Rectal smooth muscle tissue (tissue), 1 donor: ENCODE measurements around the gene SH3TC2.

ENCODE experiments used
- H3K27ac ChIP-seq: one replicate; pipeline ENCODE4 v1.7.0; 2013; ENCODE audit warnings: low read depth, low read length, inconsistent platforms
- H3K27me3 ChIP-seq: one replicate; pipeline ENCODE4 v1.7.0; 2013; ENCODE audit warnings: low read length; ENCODE audit not compliant: control insufficient read depth, insufficient read depth
- H3K36me3 ChIP-seq: one replicate; pipeline ENCODE4 v1.7.0; 2013; ENCODE audit warnings: low read length; ENCODE audit not compliant: control insufficient read depth, insufficient read depth
- H3K4me1 ChIP-seq: one replicate; pipeline ENCODE4 v1.7.0; 2013; ENCODE audit warnings: low read length; ENCODE audit not compliant: control insufficient read depth, insufficient read depth
- H3K4me3 ChIP-seq: one replicate; pipeline ENCODE4 v1.7.0; 2013; ENCODE audit warnings: low read length
- H3K9ac ChIP-seq: one replicate; pipeline ENCODE4 v1.7.0; 2013; ENCODE audit warnings: low read length

The SH3TC2 gene

GRCh38 chr5:149063017-149063687 is at the start of gene SH3TC2:
TSS of gene SH3TC2 (minus strand) at chr5:149063062. CDS start at chr5:149063022, 40 bp downstream.
- H3K27ac ChIP-seq: no peak within 1 kb of the TSS
- H3K9ac ChIP-seq: no peak within 1 kb of the TSS
- H3K27me3 ChIP-seq: no peaks in the 10 kb centered on the region
- H3K36me3 ChIP-seq: no peaks in the 10 kb centered on the region
- H3K4me1 ChIP-seq: no peaks in the 10 kb centered on the region
- no peak within 1 kb of the TSS for H3K4me3 ChIP-seq

- no peak overlapping the region for H3K4me3 ChIP-seq
- H3K9ac ChIP-seq: no peak overlapping the region
- no peaks in the 10 kb centered on the region for H3K27me3 ChIP-seq
- no peaks in the 10 kb centered on the region for H3K4me1 ChIP-seq
- no peaks in the 10 kb centered on the region for H3K36me3 ChIP-seq
- H3K27ac ChIP-seq: no peak overlapping the region
Measured at GRCh38 chr5:149110406-149110805, 47.5 kb upstream of the SH3TC2 start.

- Histone ChIP-seq H3K36me3 (no peaks in the 10 kb centered on the region), H3K27me3 (no peaks in the 10 kb centered on the region), H3K4me1 (no peaks in the 10 kb centered on the region), H3K4me3 (no peak overlapping the region), H3K9ac (no peak overlapping the region), H3K27ac (no peak overlapping the region)
Measured at GRCh38 chr5:149108651-149109280, 45.9 kb upstream of the SH3TC2 start.

- Histone ChIP-seq H3K27me3 (no peaks in the 10 kb centered on the region), H3K4me3 (no peak overlapping the region), H3K27ac (no peak overlapping the region), H3K4me1 (no peaks in the 10 kb centered on the region), H3K9ac (no peak overlapping the region), H3K36me3 (no peaks in the 10 kb centered on the region)
Measured at GRCh38 chr5:149100331-149100730, 37.5 kb upstream of the SH3TC2 start.

- Histone ChIP-seq H3K9ac (no peak overlapping the region), H3K27me3 (no peaks in the 10 kb centered on the region), H3K27ac (no peak overlapping the region), H3K4me1 (no peaks in the 10 kb centered on the region), H3K4me3 (no peak overlapping the region), H3K36me3 (no peaks in the 10 kb centered on the region)
Measured at GRCh38 chr5:149099920-149100319, 37.1 kb upstream of the SH3TC2 start.

GRCh38 chr5:149094996-149095395 is 32.1 kb upstream of the SH3TC2 start:
- Histone ChIP-seq H3K9ac (no peak overlapping the region), H3K27me3 (no peaks in the 10 kb centered on the region), H3K27ac (no peak overlapping the region), H3K4me1 (no peaks in the 10 kb centered on the region), H3K4me3 (no peak overlapping the region), H3K36me3 (no peaks in the 10 kb centered on the region)

- Histone ChIP-seq H3K4me1 (no peaks in the 10 kb centered on the region), H3K4me3 (no peak overlapping the region), H3K27ac (no peak overlapping the region), H3K36me3 (no peaks in the 10 kb centered on the region), H3K9ac (no peak overlapping the region), H3K27me3 (no peaks in the 10 kb centered on the region)
Measured at GRCh38 chr5:149093625-149094024, 30.8 kb upstream of the SH3TC2 start.

- no peak overlapping the region for H3K27ac ChIP-seq
- no peaks in the 10 kb centered on the region for H3K4me1 ChIP-seq
- H3K9ac ChIP-seq: no peak overlapping the region
- H3K4me3 ChIP-seq: no peak overlapping the region
- H3K27me3 ChIP-seq: no peaks in the 10 kb centered on the region
- H3K36me3 ChIP-seq: no peaks in the 10 kb centered on the region
Measured at GRCh38 chr5:149089796-149090195, 26.9 kb upstream of the SH3TC2 start.

- H3K36me3 ChIP-seq: no peaks in the 10 kb centered on the region
- no peaks in the 10 kb centered on the region for H3K4me1 ChIP-seq
- H3K27ac ChIP-seq: no peak overlapping the region
- H3K4me3 ChIP-seq: no peak overlapping the region
- H3K9ac ChIP-seq: no peak overlapping the region
- no peaks in the 10 kb centered on the region for H3K27me3 ChIP-seq
Measured at GRCh38 chr5:149088686-149089085, 25.8 kb upstream of the SH3TC2 start.

GRCh38 chr5:149083846-149084245 is 21.0 kb upstream of the SH3TC2 start:
- no peaks in the 10 kb centered on the region for H3K4me1 ChIP-seq
- H3K9ac ChIP-seq: no peak overlapping the region
- no peaks in the 10 kb centered on the region for H3K27me3 ChIP-seq
- no peaks in the 10 kb centered on the region for H3K36me3 ChIP-seq
- H3K4me3 ChIP-seq: no peak overlapping the region
- no peak overlapping the region for H3K27ac ChIP-seq

GRCh38 chr5:149082271-149082670 is 19.4 kb upstream of the SH3TC2 start:
- H3K36me3 ChIP-seq: no peaks in the 10 kb centered on the region
- no peaks in the 10 kb centered on the region for H3K4me1 ChIP-seq
- H3K9ac ChIP-seq: no peak overlapping the region
- H3K27ac ChIP-seq: no peak overlapping the region
- no peaks in the 10 kb centered on the region for H3K27me3 ChIP-seq
- no peak overlapping the region for H3K4me3 ChIP-seq

GRCh38 chr5:149080294-149080693 is 17.4 kb upstream of the SH3TC2 start:
- Histone ChIP-seq H3K9ac (no peak overlapping the region), H3K36me3 (no peaks in the 10 kb centered on the region), H3K27me3 (no peaks in the 10 kb centered on the region), H3K27ac (no peak overlapping the region), H3K4me3 (no peak overlapping the region), H3K4me1 (no peaks in the 10 kb centered on the region)

GRCh38 chr5:149079883-149080282 is 17.0 kb upstream of the SH3TC2 start:
- H3K4me3 ChIP-seq: no peak overlapping the region
- H3K9ac ChIP-seq: no peak overlapping the region
- H3K27me3 ChIP-seq: no peaks in the 10 kb centered on the region
- H3K36me3 ChIP-seq: no peaks in the 10 kb centered on the region
- no peaks in the 10 kb centered on the region for H3K4me1 ChIP-seq
- H3K27ac ChIP-seq: no peak overlapping the region
